HUES6 (cell line): ENCODE results near the gene OR2A2.
"Not testable (repeated sequence)": the region's sequence is repeated elsewhere in the genome, so short reads cannot be mapped to it uniquely, and the experiment has no call there.

ENCODE experiments used
- H3K27ac ChIP-seq: 2 replicates; pipeline ENCODE4 v1.7.0; 2013; ENCODE audit warnings: low read depth, mild to moderate bottlenecking, low read length, inconsistent platforms
- H3K27me3 ChIP-seq: 2 replicates; pipeline ENCODE4 v1.6.1; 2013; ENCODE audit warnings: low read length; ENCODE audit not compliant: control insufficient read depth, insufficient read depth
- H3K36me3 ChIP-seq: 2 replicates; pipeline ENCODE4 v1.6.1; 2013; ENCODE audit warnings: low read length; ENCODE audit not compliant: control insufficient read depth, insufficient read depth
- H3K4me1 ChIP-seq: 2 replicates; pipeline ENCODE4 v1.6.1; 2013; ENCODE audit warnings: low read length; ENCODE audit not compliant: control insufficient read depth, insufficient read depth
- H3K4me3 ChIP-seq: 2 replicates; pipeline ENCODE4 v1.5.1; 2013; ENCODE audit warnings: low read depth, low read length
- H3K9ac ChIP-seq: one replicate; pipeline ENCODE4 v1.6.1; 2013; ENCODE audit warnings: mild to moderate bottlenecking, low read length
- H3K9me3 ChIP-seq: 2 replicates; pipeline ENCODE4 v1.6.1; 2013; ENCODE audit warnings: low read depth, low read length; ENCODE audit not compliant: control insufficient read depth, insufficient read depth

Gene OR2A2

DNA sequence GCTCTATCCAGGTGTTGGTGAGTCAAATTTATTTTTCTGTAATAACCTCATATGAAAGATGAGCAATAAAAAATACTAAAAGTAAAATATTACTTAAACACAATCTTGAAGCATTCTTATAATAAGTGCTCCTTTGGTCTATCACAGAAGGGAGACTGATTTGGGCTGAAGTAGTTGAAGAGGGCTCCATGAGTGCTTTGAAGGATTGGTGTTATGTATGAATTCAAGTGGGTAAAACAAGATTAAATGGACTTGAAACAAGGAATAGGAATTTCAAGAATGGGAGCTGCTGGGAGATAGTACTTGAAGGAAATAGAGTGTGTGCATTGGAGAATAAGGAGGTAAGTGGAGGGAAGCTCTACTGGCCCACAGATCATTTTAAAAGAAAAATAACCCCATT lies 7.3 kb upstream of the OR2A2 start:
- Histone ChIP-seq H3K9ac (no peak overlapping the region), H3K27ac (no peak overlapping the region), H3K36me3 (no peaks in the 10 kb centered on the region), H3K9me3 (no peaks in the 10 kb centered on the region), H3K27me3 (no peaks in the 10 kb centered on the region), H3K4me3 (no peak overlapping the region), H3K4me1 (no peaks in the 10 kb centered on the region)

DNA sequence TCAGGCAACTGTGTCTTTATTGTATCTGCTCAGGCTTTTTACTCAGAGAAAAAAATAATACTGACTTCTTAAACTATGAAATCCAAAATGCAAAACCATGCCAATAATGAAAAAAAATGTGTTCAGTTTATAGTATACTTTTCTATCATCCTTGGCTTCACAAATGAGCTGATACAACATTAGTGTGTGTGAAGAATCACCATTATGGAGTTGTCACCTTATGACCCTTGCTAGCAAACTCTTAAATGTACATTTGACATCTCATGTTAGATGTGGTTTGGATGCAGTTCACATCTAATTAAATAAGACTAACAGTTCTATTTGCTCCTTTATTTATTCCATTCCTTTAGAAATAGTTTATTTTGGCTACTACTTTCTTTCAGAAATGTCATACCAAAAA lies 4.2 kb upstream of the OR2A2 start:
- Histone ChIP-seq H3K4me1 (no peaks in the 10 kb centered on the region), H3K27ac (no peak overlapping the region), H3K4me3 (no peak overlapping the region), H3K27me3 (no peaks in the 10 kb centered on the region), H3K36me3 (no peaks in the 10 kb centered on the region), H3K9me3 (no peaks in the 10 kb centered on the region), H3K9ac (no peak overlapping the region)

DNA sequence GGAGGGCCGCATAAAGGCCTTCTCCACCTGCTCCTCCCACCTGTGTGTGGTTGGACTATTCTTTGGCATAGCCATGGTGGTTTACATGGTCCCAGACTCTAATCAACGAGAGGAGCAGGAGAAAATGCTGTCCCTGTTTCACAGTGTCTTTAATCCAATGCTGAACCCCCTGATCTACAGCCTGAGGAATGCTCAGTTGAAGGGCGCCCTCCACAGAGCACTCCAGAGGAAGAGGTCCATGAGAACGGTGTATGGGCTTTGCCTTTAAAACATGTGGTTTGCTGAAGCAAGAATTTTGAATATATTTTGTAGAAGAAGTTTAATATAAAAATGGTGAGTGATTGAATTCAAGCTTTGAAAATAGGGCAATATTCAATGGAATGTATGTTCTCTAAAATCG lies 889 bp downstream of the OR2A2 start:
- Histone ChIP-seq H3K9me3 (no peaks in the 10 kb centered on the region), H3K4me1 (no peaks in the 10 kb centered on the region), H3K4me3 (no peak overlapping the region), H3K9ac (no peak overlapping the region), H3K36me3 (no peaks in the 10 kb centered on the region), H3K27me3 (no peaks in the 10 kb centered on the region), H3K27ac (no peak overlapping the region)

DNA sequence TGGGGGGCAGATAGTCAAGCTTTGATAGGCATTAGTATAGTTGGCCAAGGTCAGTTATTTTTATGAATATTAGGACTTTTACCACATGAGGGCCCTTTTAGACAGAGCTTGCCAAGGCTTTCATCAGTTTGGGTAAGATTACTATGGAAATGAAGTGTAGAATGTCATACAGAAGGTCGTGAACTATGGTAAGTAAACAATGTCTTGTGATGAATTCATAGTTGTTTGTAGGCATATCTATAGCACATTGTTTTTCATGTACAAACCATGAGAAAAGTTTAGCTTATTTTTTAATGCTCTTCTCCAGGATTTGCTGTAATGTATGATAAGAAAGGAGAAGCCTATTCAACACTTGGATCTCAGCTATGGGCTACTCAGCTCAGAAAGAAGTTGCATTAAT lies 4.3 kb downstream of the OR2A2 start:
- H3K27me3 ChIP-seq = no peaks in the 10 kb centered on the region
- H3K36me3 ChIP-seq = no peaks in the 10 kb centered on the region
- no peaks in the 10 kb centered on the region for H3K9me3 ChIP-seq
- H3K27ac ChIP-seq = no peak overlapping the region
- H3K9ac ChIP-seq = no peak overlapping the region
- H3K4me3 ChIP-seq = no peak overlapping the region
- H3K4me1 ChIP-seq = no peaks in the 10 kb centered on the region

DNA sequence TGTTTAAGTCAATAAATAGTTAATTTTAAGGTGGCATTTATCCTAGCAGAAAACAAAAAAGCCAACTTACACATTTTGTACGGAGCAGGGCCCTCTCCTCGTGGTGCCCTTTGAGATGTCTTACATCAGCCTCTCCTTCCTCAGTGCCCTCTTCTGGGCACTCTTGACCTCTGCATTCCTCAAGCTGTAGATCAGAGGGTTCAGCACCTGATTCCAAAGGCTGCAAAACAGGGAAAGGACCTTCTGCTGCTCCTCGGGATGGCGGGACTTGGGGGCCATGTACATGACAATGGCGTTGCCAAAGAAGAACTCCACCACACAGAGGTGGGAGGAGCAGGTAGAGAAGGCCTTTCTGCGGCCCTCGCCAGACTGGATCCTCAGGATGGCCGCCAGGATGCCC lies 9.0 kb downstream of the OR2A2 start:
- no peaks in the 10 kb centered on the region for H3K4me1 ChIP-seq
- no peaks in the 10 kb centered on the region for H3K36me3 ChIP-seq
- H3K27ac ChIP-seq = no peak overlapping the region
- H3K27me3 ChIP-seq = no peaks in the 10 kb centered on the region
- H3K9ac ChIP-seq = no peak overlapping the region
- no peaks in the 10 kb centered on the region for H3K9me3 ChIP-seq
- H3K4me3 ChIP-seq = no peak overlapping the region

DNA sequence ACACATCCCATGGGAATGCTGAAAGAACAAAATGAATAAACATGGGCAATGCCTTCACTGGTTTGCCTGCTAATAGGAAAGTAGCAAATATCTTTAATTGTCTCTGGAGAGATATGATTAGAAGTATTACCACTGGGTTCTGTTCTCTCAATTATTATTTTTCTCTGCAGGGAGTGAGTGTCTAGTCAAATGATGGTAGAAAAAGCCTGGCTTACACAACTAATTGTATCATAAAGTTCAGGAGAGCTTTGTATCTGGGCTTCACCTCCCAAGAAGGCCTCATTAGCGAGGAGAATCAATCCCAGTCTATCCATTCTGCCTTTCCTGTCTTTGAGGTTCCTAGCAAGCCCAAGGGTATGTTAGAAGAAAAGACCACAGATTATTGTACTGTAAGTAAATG lies 13.5 kb downstream of the OR2A2 start, which contains the start of gene OR2A14:
OR2A14 (plus strand) TSS at position 301 of the 400 bp plus-strand sequence. CDS start 5,937 bp downstream, outside the sequence.
- Histone ChIP-seq H3K9ac (no peak within 1 kb of the TSS), H3K4me3 (no peak within 1 kb of the TSS), H3K27ac (no peak within 1 kb of the TSS), H3K4me1 (no peaks in the 10 kb centered on the region), H3K36me3 (no peaks in the 10 kb centered on the region), H3K27me3 (no peaks in the 10 kb centered on the region), H3K9me3 (no peaks in the 10 kb centered on the region)

DNA sequence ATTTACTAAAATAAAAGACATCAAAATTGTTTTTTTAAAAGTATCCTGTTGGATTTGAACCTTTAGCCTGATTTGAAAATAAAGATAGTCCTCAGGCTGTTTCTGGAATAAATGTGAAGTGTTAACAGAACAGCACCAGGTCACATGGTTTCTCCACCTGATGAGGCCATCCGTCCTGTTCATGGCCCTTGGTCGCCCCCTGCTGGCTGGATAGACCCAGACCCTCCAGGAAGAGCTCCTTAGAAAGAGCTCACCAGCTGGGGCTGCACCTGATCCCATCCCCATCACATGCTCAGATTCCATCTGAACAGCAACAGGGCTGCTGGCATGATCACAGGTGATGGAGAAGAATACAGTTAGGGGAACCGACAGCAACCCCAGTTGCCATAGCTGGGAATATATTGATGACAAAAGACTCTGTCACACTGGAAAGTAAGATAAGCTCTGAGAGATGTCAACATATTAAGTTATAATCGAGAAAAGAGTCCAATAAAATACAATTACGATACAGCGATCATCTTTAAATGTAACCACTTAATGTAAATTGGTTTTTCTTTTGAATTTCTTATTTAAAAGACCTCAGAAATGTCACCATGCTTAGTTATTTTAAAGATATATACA lies 18.4 kb downstream of the OR2A2 start:
- Histone ChIP-seq H3K36me3 (no peaks in the 10 kb centered on the region), H3K4me3 (no peak overlapping the region), H3K27me3 (no peaks in the 10 kb centered on the region), H3K9me3 (no peaks in the 10 kb centered on the region), H3K4me1 (no peaks in the 10 kb centered on the region), H3K27ac (no peak overlapping the region), H3K9ac (no peak overlapping the region)

DNA sequence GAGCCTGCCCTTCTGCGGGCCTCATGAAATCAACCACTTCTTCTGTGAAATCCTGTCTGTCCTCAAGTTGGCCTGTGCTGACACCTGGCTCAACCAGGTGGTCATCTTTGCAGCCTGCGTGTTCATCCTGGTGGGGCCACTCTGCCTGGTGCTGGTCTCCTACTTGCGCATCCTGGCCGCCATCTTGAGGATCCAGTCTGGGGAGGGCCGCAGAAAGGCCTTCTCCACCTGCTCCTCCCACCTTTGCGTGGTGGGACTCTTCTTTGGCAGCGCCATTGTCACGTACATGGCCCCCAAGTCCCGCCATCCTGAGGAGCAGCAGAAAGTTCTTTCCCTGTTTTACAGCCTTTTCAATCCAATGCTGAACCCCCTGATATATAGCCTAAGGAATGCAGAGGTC lies 20.2 kb downstream of the OR2A2 start:
- not testable (repeated sequence) for H3K9me3 ChIP-seq, H3K27ac ChIP-seq, H3K4me3 ChIP-seq, H3K27me3 ChIP-seq, H3K9ac ChIP-seq, H3K4me1 ChIP-seq, H3K36me3 ChIP-seq

DNA sequence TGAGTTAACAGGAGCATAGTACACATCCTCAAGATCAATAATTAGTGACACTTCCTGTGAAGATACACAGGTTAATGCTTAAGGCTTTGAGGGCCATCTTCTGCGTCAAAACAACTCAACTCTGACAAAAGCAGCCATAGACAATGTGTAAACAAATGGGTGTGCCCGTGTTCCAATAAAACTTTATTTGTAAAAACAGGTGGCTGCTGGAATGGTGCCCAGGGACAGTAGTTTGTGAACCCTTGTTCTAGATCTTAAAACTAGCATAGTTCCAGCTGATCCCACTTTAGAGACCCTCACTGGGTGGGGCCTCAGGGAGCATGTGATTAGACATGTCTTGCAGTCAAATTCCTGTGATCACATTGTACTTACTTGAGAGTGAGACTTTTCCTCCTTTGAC lies 21.3 kb downstream of the OR2A2 start:
- H3K27me3 ChIP-seq = no peaks in the 10 kb centered on the region
- H3K27ac ChIP-seq = no peak overlapping the region
- no peak overlapping the region for H3K9ac ChIP-seq
- H3K4me1 ChIP-seq = no peaks in the 10 kb centered on the region
- H3K9me3 ChIP-seq = no peaks in the 10 kb centered on the region
- no peaks in the 10 kb centered on the region for H3K36me3 ChIP-seq
- H3K4me3 ChIP-seq = no peak overlapping the region

DNA sequence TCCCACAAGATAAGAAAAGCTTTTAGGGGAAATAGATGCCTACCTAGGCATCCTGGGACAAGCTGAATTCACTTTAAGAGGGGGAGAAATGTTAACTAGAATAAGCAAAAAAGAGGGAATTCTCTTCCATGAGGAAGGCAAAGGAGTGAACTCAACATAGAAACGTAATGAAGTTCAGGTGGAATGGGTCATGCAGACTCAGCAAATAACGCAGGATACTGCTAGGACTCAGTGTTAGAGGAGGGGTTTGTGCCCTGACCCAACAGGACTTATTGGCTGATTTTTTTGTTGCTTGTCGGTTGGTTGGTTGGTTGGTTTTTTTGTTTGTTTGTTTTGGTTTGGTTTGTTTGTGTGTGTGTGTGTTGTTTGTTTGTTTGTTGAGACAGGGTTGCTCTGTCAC lies 22.9 kb downstream of the OR2A2 start:
- no peaks in the 10 kb centered on the region for H3K36me3 ChIP-seq
- no peak overlapping the region for H3K9ac ChIP-seq
- H3K9me3 ChIP-seq = no peaks in the 10 kb centered on the region
- no peak overlapping the region for H3K27ac ChIP-seq
- H3K4me3 ChIP-seq = no peak overlapping the region
- H3K4me1 ChIP-seq = no peaks in the 10 kb centered on the region
- no peaks in the 10 kb centered on the region for H3K27me3 ChIP-seq

DNA sequence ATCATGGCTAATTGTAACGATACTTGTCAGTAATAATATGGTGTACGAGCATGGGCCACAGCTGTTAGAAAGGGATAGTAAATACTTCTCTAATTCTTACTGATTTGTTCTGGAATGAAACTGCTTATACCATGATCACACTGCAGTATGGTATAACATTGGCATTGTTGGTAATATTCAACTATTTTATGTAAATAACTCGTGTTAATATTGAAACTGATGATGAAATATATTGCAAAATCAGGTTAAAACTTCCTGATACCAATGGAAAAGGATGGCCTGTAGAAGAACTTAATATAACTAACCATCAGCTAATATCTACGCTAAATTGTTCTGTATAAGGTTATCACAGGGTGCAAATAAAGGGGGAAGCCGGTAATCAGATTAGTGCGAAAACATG lies 23.9 kb downstream of the OR2A2 start:
- H3K27me3 ChIP-seq = no peaks in the 10 kb centered on the region
- H3K4me1 ChIP-seq = no peaks in the 10 kb centered on the region
- no peak overlapping the region for H3K4me3 ChIP-seq
- H3K9ac ChIP-seq = no peak overlapping the region
- no peak overlapping the region for H3K27ac ChIP-seq
- no peaks in the 10 kb centered on the region for H3K36me3 ChIP-seq
- H3K9me3 ChIP-seq = no peaks in the 10 kb centered on the region

DNA sequence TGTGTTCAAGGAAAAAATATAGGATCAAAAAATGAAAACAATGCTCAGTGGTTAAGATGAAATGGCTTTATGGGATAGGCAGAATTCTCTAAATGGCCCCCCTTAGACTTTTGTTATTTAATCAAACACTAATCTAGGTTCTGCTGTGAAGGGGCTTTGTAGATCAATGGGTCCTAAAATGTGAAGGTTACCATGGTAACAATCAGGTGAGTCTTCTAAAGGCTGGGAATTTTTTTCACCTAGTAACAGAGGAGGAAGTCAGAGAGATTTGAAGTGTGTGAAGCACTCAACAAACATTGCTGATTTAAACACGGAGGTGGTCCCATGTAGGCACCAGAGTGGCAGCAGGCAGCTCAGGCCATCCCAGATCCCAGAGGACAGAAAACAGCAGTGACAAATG lies 24.7 kb downstream of the OR2A2 start:
- no peaks in the 10 kb centered on the region for H3K36me3 ChIP-seq
- H3K27ac ChIP-seq = no peak overlapping the region
- no peak overlapping the region for H3K9ac ChIP-seq
- no peaks in the 10 kb centered on the region for H3K27me3 ChIP-seq
- no peak overlapping the region for H3K4me3 ChIP-seq
- H3K4me1 ChIP-seq = no peaks in the 10 kb centered on the region
- no peaks in the 10 kb centered on the region for H3K9me3 ChIP-seq
